Measurements from ENCODE around the gene KLHL26. TPM values are rescaled to one million over a fixed set of nuclear protein-coding genes. Genes with fewer than 3 reads are reported as not detected.

KLHL26 gene
- total and polyA plus RNA-seq, 2 of the 13 experiments (the other 11 are each of a cell fraction or from before 2014, with no cell fraction given) = 1.5 to 1.7 TPM

DNA sequence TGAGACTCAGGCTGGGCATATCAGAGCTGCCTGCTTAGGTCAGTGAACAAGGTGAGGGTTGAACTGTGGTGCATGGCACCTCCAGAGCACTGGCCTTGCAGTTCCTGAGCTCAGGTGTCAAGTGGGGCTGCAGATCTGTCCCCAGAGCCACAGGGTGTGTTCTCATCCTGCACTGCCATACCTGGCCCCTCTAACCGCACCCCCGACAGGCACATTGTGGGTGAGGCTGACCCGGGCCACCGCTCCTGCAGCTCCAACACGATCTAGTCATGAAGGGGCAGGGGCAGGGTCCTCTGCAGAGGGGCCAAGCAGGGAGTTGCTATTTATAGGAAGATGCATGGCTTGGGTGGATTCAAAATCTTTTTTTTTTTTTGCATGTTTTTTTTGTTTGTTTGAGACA is 30.0 kb downstream of the KLHL26 start:
- intact Hi-C loops (cut with micrococcal nuclease; ENCODE audit: unreplicated experiment) (no loop called here), in situ Hi-C loops (cut with HindIII; ENCODE audit: extremely low pct_ligation_motif_present, low pct_unique_long_range_greater_than_20kb) (no loop called here)
- Histone ChIP-seq H3K4me2 (ENCODE audit: low read depth, low read length) (no peak overlapping the region), H3K27me3 (ENCODE audit: control insufficient read depth in 1 of 2, insufficient read depth in 2 of 2, low read length in 2 of 2) (no peaks in the 10 kb centered on the region), H3K27ac (ENCODE audit: extremely low read length, insufficient read depth, low read length) (no peak overlapping the region), H3K9me3 (ENCODE audit: low read length) (no peaks in the 10 kb centered on the region), H2AFZ (ENCODE audit: low read length) (no peak overlapping the region), H3K4me3 (replicated peaks in 1 of 3; ENCODE audit: insufficient read depth in 1 of 3, low read depth in 2 of 3, low read length in 3 of 3) (no peak overlapping the region), H3K79me2 (ENCODE audit: insufficient read depth, low read length) (no peaks in the 10 kb centered on the region), H3K36me3 (replicated peaks in 1 of 2; ENCODE audit: control insufficient read depth in 1 of 2, insufficient read depth in 2 of 2, low read length in 2 of 2) (peaks cover 6 to 7% of the 10 kb centered on the region in 2 experiments; a peak in 3 of 5 replicates), H3K4me1 (ENCODE audit: insufficient read depth, low read length) (peaks cover 10% of the 10 kb centered on the region), H4K20me1 (ENCODE audit: insufficient read depth, low read length) (no peaks in the 10 kb centered on the region), H3K9ac (ENCODE audit: insufficient read depth, low read depth, low read length) (no peak overlapping the region)
- WGBS (ENCODE audit: low lambda C conversion rate) = 83% methylated on average over 3 of the region's 5 CpGs
- TF ChIP-seq, protein P1, sequence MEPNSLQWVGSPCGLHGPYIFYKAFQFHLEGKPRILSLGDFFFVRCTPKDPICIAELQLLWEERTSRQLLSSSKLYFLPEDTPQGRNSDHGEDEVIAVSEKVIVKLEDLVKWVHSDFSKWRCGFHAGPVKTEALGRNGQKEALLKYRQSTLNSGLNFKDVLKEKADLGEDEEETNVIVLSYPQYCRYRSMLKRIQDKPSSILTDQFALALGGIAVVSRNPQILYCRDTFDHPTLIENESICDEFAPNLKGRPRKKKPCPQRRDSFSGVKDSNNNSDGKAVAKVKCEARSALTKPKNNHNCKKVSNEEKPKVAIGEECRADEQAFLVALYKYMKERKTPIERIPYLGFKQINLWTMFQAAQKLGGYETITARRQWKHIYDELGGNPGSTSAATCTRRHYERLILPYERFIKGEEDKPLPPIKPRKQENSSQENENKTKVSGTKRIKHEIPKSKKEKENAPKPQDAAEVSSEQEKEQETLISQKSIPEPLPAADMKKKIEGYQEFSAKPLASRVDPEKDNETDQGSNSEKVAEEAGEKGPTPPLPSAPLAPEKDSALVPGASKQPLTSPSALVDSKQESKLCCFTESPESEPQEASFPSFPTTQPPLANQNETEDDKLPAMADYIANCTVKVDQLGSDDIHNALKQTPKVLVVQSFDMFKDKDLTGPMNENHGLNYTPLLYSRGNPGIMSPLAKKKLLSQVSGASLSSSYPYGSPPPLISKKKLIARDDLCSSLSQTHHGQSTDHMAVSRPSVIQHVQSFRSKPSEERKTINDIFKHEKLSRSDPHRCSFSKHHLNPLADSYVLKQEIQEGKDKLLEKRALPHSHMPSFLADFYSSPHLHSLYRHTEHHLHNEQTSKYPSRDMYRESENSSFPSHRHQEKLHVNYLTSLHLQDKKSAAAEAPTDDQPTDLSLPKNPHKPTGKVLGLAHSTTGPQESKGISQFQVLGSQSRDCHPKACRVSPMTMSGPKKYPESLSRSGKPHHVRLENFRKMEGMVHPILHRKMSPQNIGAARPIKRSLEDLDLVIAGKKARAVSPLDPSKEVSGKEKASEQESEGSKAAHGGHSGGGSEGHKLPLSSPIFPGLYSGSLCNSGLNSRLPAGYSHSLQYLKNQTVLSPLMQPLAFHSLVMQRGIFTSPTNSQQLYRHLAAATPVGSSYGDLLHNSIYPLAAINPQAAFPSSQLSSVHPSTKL (CRISPR knock-in tag; IDR thresholded peaks at IDR 0.05) = no peak
- no peak for TF ChIP-seq ZNF782 (CRISPR knock-in tag; IDR thresholded peaks at IDR 0.05; ENCODE audit: borderline replicate concordance)
- TF ChIP-seq MED13 (CRISPR knock-in tag; IDR thresholded peaks at IDR 0.05) = no peak
- no peak for TF ChIP-seq PAF1 (CRISPR knock-in tag; IDR thresholded peaks at IDR 0.05)
- no peak for TF ChIP-seq ETV6 (CRISPR knock-in tag; conservative IDR thresholded peaks at IDR 0.05)
- TF ChIP-seq ZNF562 (CRISPR knock-in tag; IDR thresholded peaks at IDR 0.05; ENCODE audit: borderline replicate concordance) = no peak
- no peak for TF ChIP-seq STAT5B (CRISPR knock-in tag; IDR thresholded peaks at IDR 0.05)
- DNase-seq (ENCODE audit: low spot score) (no peak), FAIRE-seq (no peak), ATAC-seq (no peak)
- CTCF ChIA-PET (ENCODE audit: low intra/inter-chr PET ratio, low total read pairs) = no interaction called here
- POLR2A ChIA-PET = no interaction called here
- no TSS peak for BruUV-seq (replicated peaks)
